Measurements from ENCODE around the gene RUSC2. TPM values are rescaled to one million over a fixed set of nuclear protein-coding genes. Genes with fewer than 3 reads are reported as not detected.
"Not testable (repeated sequence)": the region's sequence is repeated elsewhere in the genome, so short reads cannot be mapped to it uniquely, and the experiment has no call there.

The RUSC2 gene
- total and polyA plus RNA-seq, 2 of the 4 experiments (the other 2 are of a cell fraction): 17.4 to 35.4 TPM

DNA sequence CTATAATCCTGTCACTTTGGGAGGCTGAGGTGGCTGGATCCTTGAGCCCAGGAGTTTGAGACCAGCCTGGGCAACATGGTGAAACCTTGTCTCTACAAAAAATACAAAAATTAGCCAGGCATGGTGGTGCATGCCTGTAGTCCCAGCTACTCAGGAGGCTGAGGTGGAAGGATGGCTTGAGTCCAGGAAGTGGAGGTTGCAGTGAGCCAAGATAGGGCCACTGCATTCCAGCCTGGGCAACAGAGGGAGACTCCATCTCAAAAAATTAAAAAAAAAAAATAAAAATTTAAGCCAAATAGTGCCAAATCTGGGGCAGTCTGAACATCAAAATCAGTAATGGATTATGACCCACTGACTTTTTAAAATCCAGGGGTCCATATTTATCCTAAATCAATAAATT, 33.6 kb downstream of the RUSC2 start:
- intact Hi-C loops (cut with micrococcal nuclease); H3K36me3 ChIP-seq (ENCODE audit: control insufficient read depth, insufficient read depth, low read length); H2BK20ac ChIP-seq (ENCODE audit: low read depth, low read length); H3K18ac ChIP-seq (ENCODE audit: low read depth, low read length); DNase-seq; H4K91ac ChIP-seq (ENCODE audit: insufficient read depth, low read depth, low read length); H2AK9ac ChIP-seq (replicated peaks; ENCODE audit: low read depth, low read length, poor library complexity); H3K4ac ChIP-seq (ENCODE audit: low read depth, low read length); POLR2A ChIA-PET (ENCODE audit: unreplicated experiment); H2AFZ ChIP-seq (replicated peaks; ENCODE audit: low read length, poor library complexity); ATAC-seq (ENCODE audit: low read depth); H3K9ac ChIP-seq (ENCODE audit: low read depth, low read length); H3K56ac ChIP-seq (ENCODE audit: extremely low read depth, insufficient read depth, low read length); H4K5ac ChIP-seq (ENCODE audit: low read depth, low read length); H3K27ac ChIP-seq (ENCODE audit: insufficient read depth, low read length); in situ Hi-C loops (cut with MboI; ENCODE audit: low sequenced_read_pairs); BruUV-seq (replicated peaks); H4K8ac ChIP-seq (ENCODE audit: low read depth in 2 of 2, low read length in 2 of 2); H2BK15ac ChIP-seq (ENCODE audit: low read depth, low read length); dilution Hi-C loops (cut with HindIII; ENCODE audit: low sequenced_read_pairs, unreplicated experiment); H3K9me3 ChIP-seq (ENCODE audit: control insufficient read depth, insufficient read depth, low read length); H3K27me3 ChIP-seq (ENCODE audit: control insufficient read depth, insufficient read depth, low read length); H3K4me2 ChIP-seq (ENCODE audit: low read depth, low read length); H4K20me1 ChIP-seq (ENCODE audit: insufficient read depth, low read length); H3K4me3 ChIP-seq (ENCODE audit: insufficient read depth, low read depth, low read length); H3K23ac ChIP-seq (ENCODE audit: low read depth, low read length): not testable (repeated sequence)
- Histone ChIP-seq H3K14ac (replicated peaks; ENCODE audit: low read depth, low read length) (peak overlapping the region; percentile 53; the same call in 1 of the 2 replicates), H3K4me1 (ENCODE audit: control insufficient read depth, insufficient read depth, low read length) (peaks cover 37% of the 10 kb centered on the region), H3K79me1 (ENCODE audit: low read depth in 1 of 2, low read length in 2 of 2) (peaks cover 29 to 79% of the 10 kb centered on the region in 2 experiments), H2AK5ac (ENCODE audit: low read depth, low read length) (0 out of 2 replicates have a peak overlapping the region, but pooled peaks have one; percentile 45), H3K9me1 (ENCODE audit: insufficient read depth, low read length) (peaks cover 25% of the 10 kb centered on the region), H2BK120ac (ENCODE audit: low read depth, low read length) (0 out of 2 replicates have a peak overlapping the region, but pooled peaks have one; percentile 26), H2BK5ac (ENCODE audit: low read depth, low read length, poor library complexity, severe bottlenecking) (peak overlapping the region; percentile 28)
- CTCF ChIA-PET: interaction anchor here (2.0 kb wide), 1 partner anchor 12 kb away, joined by 7 read pairs; no protein-coding TSS in a partner anchor

All from IMR-90 (cell line).